ENCODE data around the gene TECTB.

TECTB gene

DNA sequence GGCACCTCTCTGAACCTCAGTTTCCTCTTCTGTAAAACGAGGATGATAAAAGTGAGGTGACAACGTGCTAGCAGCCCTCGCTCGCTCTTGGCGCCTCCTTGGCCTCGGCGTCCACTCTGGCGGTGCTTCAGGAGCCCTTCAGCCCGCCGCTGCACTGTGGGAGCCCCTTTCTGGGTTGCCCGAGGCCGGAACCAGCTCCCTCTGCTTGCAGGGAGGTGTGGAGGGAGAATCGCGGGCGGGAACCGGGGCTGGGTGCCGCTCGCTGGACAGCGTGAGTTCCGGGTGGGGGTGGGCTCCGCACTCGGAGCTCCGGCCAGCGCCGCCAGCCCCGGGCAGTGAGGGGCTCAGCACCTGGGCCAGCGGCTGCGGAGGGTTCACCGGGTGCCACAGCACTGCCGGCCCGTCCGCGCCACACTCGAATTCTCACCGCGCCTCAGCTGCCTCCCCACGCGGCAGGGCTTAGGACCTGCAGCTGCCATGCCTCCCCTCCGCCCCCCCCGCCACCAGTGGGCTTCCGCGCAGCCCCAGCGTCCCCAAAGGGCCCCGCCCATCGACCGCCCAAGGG, 66.4 kb downstream of the TECTB start:
- H3K36me3 ChIP-seq (ENCODE audit: control insufficient read depth, insufficient read depth, low read length, severe bottlenecking), result no peaks in the 10 kb centered on the region
- no peaks in the 10 kb centered on the region for H3K4me1 ChIP-seq (ENCODE audit: control insufficient read depth, insufficient read depth, low read length)
- no peak overlapping the region for H3K4me3 ChIP-seq (ENCODE audit: low read length)
- no peaks in the 10 kb centered on the region for H3K9me3 ChIP-seq (ENCODE audit: control insufficient read depth, low read length)
- H3K27me3 ChIP-seq (replicated peaks; ENCODE audit: control insufficient read depth, insufficient read depth, low read length), result peaks cover 5% of the 10 kb centered on the region
- no peak for DNase-seq (ENCODE audit: low read depth)
- no peak overlapping the region for H3K9ac ChIP-seq (ENCODE audit: low read length)

- H3K36me3 ChIP-seq (ENCODE audit: control insufficient read depth, insufficient read depth, low read length, severe bottlenecking), result no peaks in the 10 kb centered on the region
- no peaks in the 10 kb centered on the region for H3K9me3 ChIP-seq (ENCODE audit: control insufficient read depth, low read length)
- no peak overlapping the region for H3K4me3 ChIP-seq (ENCODE audit: low read length)
- no peak overlapping the region for H3K9ac ChIP-seq (ENCODE audit: low read length)
- DNase-seq (ENCODE audit: low read depth), result no peak
- peaks cover 5% of the 10 kb centered on the region for H3K27me3 ChIP-seq (replicated peaks; ENCODE audit: control insufficient read depth, insufficient read depth, low read length)
- no peaks in the 10 kb centered on the region for H3K4me1 ChIP-seq (ENCODE audit: control insufficient read depth, insufficient read depth, low read length)
Measured at GRCh38 chr10:112351146-112351545, 67.9 kb downstream of the TECTB start.

DNA sequence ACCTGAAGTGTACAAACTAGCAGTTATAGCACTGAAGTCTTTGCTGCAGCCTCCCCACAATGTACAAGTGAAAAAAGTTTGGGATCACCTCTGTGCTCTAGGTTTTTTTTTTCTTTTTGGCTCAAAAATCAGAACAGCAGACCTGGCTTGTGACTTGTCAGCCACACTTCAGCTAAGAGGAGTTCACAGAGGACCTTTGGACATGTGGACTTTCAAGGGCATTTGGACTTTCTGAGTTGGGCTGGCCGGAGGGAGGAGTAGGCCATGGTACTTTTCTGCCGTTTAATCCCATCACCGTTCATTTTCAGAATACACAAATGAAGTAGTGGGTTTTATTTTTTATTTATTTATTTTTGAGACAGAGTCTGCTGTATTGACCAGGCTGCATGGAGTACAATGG, 68.8 kb downstream of the TECTB start:
- Histone ChIP-seq H3K4me3 (ENCODE audit: low read length) (no peak overlapping the region), H3K36me3 (ENCODE audit: control insufficient read depth, insufficient read depth, low read length, severe bottlenecking) (no peaks in the 10 kb centered on the region), H3K27me3 (replicated peaks; ENCODE audit: control insufficient read depth, insufficient read depth, low read length) (peaks cover 3% of the 10 kb centered on the region), H3K9me3 (ENCODE audit: control insufficient read depth, low read length) (no peaks in the 10 kb centered on the region), H3K9ac (ENCODE audit: low read length) (no peak overlapping the region), H3K4me1 (ENCODE audit: control insufficient read depth, insufficient read depth, low read length) (no peaks in the 10 kb centered on the region)
- DNase-seq (ENCODE audit: low read depth), result no peak

DNA sequence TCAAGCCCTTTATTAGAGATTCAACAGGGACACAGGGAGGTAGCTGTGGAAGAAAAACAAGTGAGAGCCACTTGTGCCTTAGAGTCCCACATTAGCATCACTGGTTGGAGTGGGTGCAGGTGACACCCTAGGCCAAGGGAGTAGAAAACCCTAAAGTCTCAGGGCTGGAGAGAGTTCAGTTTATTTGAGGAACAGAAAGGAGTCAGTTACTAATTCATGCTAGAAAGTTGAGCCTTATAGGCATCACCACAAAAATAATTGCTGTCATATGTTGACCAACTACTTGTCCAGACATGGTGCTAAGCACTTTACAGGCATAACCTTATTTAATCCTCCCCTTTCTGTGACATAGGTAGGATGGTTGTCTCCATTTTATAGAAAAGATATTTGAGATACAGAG, 69.8 kb downstream of the TECTB start:
- H3K4me3 ChIP-seq (ENCODE audit: low read length), result no peak overlapping the region
- no peaks in the 10 kb centered on the region for H3K9me3 ChIP-seq (ENCODE audit: control insufficient read depth, low read length)
- no peak for DNase-seq (ENCODE audit: low read depth)
- no peaks in the 10 kb centered on the region for H3K36me3 ChIP-seq (ENCODE audit: control insufficient read depth, insufficient read depth, low read length, severe bottlenecking)
- no peaks in the 10 kb centered on the region for H3K4me1 ChIP-seq (ENCODE audit: control insufficient read depth, insufficient read depth, low read length)
- H3K9ac ChIP-seq (ENCODE audit: low read length), result no peak overlapping the region
- no peaks in the 10 kb centered on the region for H3K27me3 ChIP-seq (replicated peaks; ENCODE audit: control insufficient read depth, insufficient read depth, low read length)

All from adipocyte (in vitro differentiated cells).